ENCODE data around the gene SCAMP3.

The SCAMP3 gene

GRCh38 chr1:155254228-155254713 lies 7.9 kb downstream of the SCAMP3 start:
- POLR2A ChIA-PET: interaction anchor here (0.7 kb wide), 1 partner anchor 68 kb away, joined by 3 read pairs; no protein-coding TSS in a partner anchor
- no peak for DNase-seq (ENCODE audit: low read depth, low spot score)
- no peak for TF ChIP-seq CTCF (IDR thresholded peaks at IDR 0.05; ENCODE audit: insufficient read depth, low read length, missing control alignments)
- H3K4me3 ChIP-seq (ENCODE audit: low read depth, low read length): peak overlapping the region; percentile 81
- CTCF ChIA-PET: interaction anchor here (2.2 to 11.3 kb wide), 4 partner anchors 9 to 69 kb away, joined by 7 to 253 read pairs (median 62); partner anchors contain the start of genes CLK2, HCN3 and RUSC1

DNA sequence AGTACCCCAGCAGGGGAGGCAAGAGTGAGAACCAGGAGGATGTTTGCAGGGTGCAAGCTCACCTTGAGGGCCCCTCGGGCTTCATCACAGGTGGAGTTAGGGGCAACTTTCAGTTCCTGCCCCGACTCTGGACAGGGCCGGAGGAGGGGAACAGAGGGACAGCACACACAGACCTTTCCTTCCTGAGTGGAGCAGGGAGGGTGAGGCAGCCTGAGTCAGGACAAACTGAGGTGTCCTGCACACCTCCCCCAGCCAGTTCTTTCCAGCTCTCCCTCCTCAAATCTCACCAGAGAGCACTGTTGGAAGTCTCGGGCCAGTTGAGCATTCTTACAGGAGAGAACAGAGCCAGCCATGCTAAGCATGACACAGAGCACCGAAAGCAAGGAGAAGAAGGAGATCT lies 8.4 kb downstream of the SCAMP3 start:
- peak overlapping the region; percentile 81 for H3K4me3 ChIP-seq (ENCODE audit: low read depth, low read length)
- ChIA-PET POLR2A (no interaction called here), CTCF (interaction anchor here (2.2 to 11.3 kb wide), 5 partner anchors 8 to 70 kb away, joined by 7 to 253 read pairs (median 101); partner anchors contain the start of genes CLK2, FDPS, HCN3 and RUSC1)
- DNase-seq (ENCODE audit: low read depth, low spot score): no peak
- no peak for TF ChIP-seq CTCF (IDR thresholded peaks at IDR 0.05; ENCODE audit: insufficient read depth, low read length, missing control alignments)

GRCh38 chr1:155253208-155253607 lies 9.0 kb downstream of the SCAMP3 start:
- peak overlapping the region; percentile 81 for H3K4me3 ChIP-seq (ENCODE audit: low read depth, low read length)
- POLR2A ChIA-PET: no interaction called here
- CTCF ChIA-PET: interaction anchor here (1.2 to 11.3 kb wide), 7 partner anchors 9 to 395 kb away, joined by 4 to 253 read pairs (median 77); partner anchors contain the start of genes CLK2, FDPS, HCN3 and RUSC1
- no peak for DNase-seq (ENCODE audit: low read depth, low spot score)
- no peak for TF ChIP-seq CTCF (IDR thresholded peaks at IDR 0.05; ENCODE audit: insufficient read depth, low read length, missing control alignments)

DNA sequence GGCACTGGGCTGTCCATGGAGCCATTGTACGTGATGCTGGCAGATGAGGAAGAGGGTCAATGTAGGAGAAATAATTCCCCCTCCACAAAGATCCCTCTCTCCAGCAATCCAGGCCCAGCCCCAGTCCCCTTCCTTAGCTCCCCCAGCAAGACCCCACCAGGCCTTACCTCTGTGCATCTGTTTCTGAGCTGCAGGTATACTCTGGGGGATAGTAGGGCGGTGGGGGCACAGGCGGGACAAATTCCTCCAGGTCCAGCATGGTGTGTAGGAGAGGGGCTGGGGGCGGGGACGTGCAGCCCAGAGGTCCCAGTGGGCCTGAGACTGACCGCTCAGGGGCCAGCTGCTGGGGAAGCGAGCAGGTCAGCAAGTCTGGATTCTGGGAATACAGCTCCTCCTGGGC lies 10.6 kb downstream of the SCAMP3 start:
- no peak for TF ChIP-seq CTCF (IDR thresholded peaks at IDR 0.05; ENCODE audit: insufficient read depth, low read length, missing control alignments)
- POLR2A ChIA-PET: interaction anchor here (1.6 to 1.7 kb wide), 3 partner anchors 8 to 69 kb away, joined by 6 to 13 read pairs (median 10); partner anchors contain the start of genes RUSC1 and SCAMP3
- CTCF ChIA-PET: interaction anchor here (0.7 to 11.3 kb wide), 60 partner anchors 9 to 588 kb away, joined by 3 to 253 read pairs (median 6); partner anchors contain the start of genes CLK2, FDPS, HCN3 and KRTCAP2
- no peak overlapping the region for H3K4me3 ChIP-seq (ENCODE audit: low read depth, low read length)
- no peak for DNase-seq (ENCODE audit: low read depth, low spot score)

DNA sequence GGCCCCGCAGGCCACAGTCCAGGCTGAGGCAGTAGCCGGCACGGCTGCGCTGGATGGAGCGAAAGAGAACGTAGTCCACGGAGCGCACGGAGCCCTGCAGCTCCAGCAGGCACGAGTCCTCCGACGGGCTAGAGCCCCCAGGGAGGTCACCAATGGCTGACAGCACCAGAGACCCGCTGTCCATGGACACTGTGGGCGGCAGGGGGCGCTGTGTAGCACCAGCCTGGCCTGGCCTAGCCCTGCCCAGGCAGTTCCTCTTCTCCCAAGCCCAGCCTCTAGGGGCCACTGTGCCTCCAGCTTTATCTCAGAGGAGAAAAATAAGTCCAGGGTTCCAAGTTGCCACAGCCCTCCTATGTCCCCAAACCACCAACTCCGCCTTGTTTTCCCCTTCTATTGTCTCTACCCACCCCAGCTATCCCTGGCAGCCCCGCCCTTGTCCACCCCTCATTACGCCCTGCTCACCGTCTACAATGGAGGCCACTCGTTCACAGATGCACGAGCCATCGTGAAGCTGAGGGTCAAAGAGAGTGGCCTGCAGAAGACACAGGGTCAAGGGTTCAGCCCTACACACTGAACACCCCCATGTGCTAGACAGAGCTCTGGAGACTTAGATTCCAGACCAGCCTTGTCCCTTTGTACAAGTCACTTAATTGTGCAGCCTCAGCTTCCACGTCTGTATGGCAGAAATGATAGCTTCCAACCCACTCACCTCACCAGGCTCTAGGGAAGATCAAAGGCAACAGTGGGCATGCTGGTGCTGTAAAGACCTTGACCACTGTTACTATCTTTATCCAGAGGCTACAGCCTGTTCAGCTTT lies 11.3 kb downstream of the SCAMP3 start:
- H3K4me3 ChIP-seq (ENCODE audit: low read depth, low read length): no peak overlapping the region
- ChIA-PET POLR2A (interaction anchor here (0.7 to 1.7 kb wide), 6 partner anchors 9 to 78 kb away, joined by 3 to 13 read pairs (median 5); partner anchors contain the start of genes KRTCAP2, RUSC1 and SCAMP3), CTCF (interaction anchor here (0.7 to 11.3 kb wide), 83 partner anchors 9 to 589 kb away, joined by 3 to 253 read pairs (median 6); partner anchors contain the start of genes CLK2, FDPS, HCN3 and KRTCAP2)
- peak; percentile 100 for TF ChIP-seq CTCF (IDR thresholded peaks at IDR 0.05; ENCODE audit: insufficient read depth, low read length, missing control alignments)
- no peak for DNase-seq (ENCODE audit: low read depth, low spot score)
